ENCODE measurements around the gene RASL11A.
"Not testable (repeated sequence)": the region's sequence is repeated elsewhere in the genome, so short reads cannot be mapped to it uniquely, and the experiment has no call there.

The RASL11A gene

DNA sequence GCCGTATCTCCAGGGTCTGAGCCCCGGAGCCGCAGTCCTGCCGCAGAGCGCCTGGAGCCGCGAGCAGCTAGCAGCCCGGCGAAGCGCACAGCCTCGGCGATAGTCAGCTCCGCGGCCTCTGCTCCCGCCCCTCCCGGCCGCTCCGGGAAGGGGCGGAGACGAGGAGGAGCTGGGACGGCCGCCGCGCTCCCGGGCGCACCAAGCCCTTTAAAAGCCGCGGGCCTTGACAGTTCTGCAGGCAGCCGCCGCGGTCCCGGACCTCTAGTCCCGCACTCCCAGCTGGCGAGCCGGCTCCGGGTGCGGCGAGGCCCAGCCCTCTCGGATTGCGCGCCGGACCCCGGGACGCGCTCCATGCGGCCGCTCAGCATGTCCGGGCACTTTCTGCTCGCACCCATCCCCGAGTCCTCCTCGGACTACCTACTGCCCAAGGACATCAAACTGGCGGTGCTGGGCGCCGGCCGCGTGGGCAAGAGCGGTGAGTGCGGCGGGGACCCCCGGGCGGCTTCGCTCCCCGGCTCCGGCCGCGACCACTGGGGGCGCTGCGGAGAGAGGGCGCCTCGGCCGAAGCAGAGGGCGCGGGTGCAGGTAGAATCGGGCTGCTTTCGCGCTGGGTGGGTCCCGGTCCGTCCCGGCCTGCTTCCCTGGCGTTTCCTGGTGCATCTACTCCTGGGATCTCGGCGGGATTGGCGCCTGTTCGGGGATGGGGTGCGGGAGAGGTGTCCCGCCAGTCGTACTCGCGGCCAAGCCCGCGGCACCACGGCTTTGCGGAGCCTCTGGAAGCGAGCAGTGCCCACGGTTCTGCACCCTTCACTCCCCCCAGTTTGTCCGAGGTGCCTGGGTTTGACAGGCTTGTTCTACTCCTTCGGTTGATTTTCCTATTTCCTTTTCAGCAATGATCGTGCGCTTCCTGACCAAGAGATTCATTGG lies at the start of gene RASL11A:
Gene RASL11A, plus strand, starts transcription at position 237 of the 927 bp plus-strand sequence. Its CDS starts 115 bp downstream, at position 352.
- peak; percentile 90 for DNase-seq (ENCODE audit: low spot score)

- DNase-seq (ENCODE audit: low spot score), result not testable (repeated sequence)
Observed at GRCh38 chr13:27222100-27222499, 48.5 kb upstream of the RASL11A start.

DNA sequence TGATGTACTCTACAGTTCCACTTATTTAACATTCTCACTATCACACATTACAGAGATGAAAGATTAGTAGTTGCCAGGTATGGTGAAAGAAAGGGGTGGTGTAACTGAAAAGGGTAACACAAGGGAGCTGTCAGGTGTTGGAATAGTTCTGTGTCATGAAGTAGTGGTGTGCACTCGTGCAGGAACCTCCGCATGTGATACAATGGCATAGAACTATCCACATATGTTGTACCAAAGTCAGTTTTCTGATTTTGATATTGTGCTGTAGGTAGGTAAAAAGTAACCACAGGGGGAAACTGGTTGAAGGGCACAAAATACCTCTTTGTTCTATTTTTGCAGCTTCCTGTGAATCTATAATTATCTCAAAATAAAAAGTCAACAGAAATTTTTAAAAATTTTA lies 43.6 kb upstream of the RASL11A start:
- DNase-seq (ENCODE audit: low spot score), result no peak

- no peak for DNase-seq (ENCODE audit: low spot score)
Observed at GRCh38 chr13:27228131-27228530, 42.5 kb upstream of the RASL11A start.

- no peak for DNase-seq (ENCODE audit: low spot score)
Observed at GRCh38 chr13:27229642-27230041, 41.0 kb upstream of the RASL11A start.

- DNase-seq (ENCODE audit: low spot score), result no peak
Observed at GRCh38 chr13:27233964-27234363, 36.7 kb upstream of the RASL11A start.

GRCh38 chr13:27236478-27236877 lies 34.2 kb upstream of the RASL11A start:
- DNase-seq (ENCODE audit: low spot score), result no peak

GRCh38 chr13:27242702-27243101 lies 27.9 kb upstream of the RASL11A start:
- DNase-seq (ENCODE audit: low spot score), result no peak

GRCh38 chr13:27245610-27246009 lies 25.0 kb upstream of the RASL11A start:
- no peak for DNase-seq (ENCODE audit: low spot score)

DNA sequence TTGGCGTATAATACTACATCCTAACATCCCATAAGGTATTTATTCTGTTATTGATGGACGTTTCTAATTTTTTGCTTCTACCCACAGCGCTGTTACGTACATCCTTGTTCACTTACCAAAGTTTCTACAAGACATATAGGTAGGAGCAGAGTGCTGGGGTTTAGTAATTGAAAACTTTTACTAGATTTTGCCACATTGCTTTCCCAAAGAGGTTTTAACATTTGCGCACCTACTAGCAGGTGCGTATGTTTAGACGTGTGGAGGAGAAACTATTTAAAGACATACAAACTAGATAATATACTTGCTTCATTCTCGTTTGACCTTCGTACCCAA lies 19.8 kb upstream of the RASL11A start:
- no peak for DNase-seq (ENCODE audit: low spot score)

DNA sequence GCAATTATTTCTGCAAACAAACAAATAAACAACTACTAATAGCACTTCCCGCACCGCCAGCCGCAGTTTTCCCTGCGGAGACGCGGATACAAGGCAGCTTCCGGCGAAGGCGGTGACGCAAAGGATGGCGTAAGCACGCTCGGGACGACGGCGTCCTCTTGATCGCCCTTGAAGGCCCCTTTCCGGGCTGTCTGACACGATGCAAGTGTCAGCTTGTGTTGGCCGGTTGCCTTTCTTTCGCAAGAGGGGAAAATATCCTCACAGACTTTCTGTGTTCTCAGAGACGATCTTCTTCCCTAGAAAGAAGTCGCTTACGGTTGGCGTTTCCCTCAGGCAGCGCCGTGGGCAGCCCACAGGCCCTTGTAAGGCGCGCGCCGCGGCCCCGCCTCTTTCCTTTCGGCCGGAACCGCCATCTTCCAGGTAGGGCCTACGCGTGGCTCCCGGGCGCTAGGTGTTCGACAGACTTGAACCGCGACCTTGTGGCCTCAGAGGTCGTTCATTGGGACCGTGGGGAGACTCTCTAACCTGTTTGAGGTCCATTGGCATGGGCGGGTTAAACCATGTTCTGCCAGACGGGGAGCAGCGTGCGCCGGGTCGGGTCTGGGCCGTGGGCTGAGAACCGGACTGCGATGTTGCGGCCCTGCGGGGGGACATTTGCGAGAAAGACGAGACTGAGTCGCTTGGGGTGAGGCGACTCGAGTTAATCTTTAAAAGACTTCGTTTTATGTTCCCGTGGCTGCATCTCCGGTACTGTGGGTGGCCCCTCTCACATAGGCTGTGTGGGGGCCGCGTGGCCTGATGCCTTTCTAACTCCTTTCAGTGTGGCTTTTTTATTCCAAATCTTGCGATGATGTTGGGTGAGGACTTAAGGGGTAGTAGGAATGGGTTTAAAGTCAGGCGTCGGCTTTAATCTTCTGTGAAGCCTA lies 19.2 kb upstream of the RASL11A start, which contains the start of gene RPL21:
Gene RPL21, plus strand, starts transcription at position 393 of the 926 bp plus-strand sequence. CDS start 2,219 bp downstream, outside the sequence.
- peak; percentile 94 for DNase-seq (ENCODE audit: low spot score)

GRCh38 chr13:27252467-27252866 lies 18.2 kb upstream of the RASL11A start:
- DNase-seq (ENCODE audit: low spot score), result no peak

GRCh38 chr13:27257233-27257568 lies 13.4 kb upstream of the RASL11A start:
- no peak for DNase-seq (ENCODE audit: low spot score)

GRCh38 chr13:27257648-27258253 lies 12.9 kb upstream of the RASL11A start:
- no peak for DNase-seq (ENCODE audit: low spot score)

DNA sequence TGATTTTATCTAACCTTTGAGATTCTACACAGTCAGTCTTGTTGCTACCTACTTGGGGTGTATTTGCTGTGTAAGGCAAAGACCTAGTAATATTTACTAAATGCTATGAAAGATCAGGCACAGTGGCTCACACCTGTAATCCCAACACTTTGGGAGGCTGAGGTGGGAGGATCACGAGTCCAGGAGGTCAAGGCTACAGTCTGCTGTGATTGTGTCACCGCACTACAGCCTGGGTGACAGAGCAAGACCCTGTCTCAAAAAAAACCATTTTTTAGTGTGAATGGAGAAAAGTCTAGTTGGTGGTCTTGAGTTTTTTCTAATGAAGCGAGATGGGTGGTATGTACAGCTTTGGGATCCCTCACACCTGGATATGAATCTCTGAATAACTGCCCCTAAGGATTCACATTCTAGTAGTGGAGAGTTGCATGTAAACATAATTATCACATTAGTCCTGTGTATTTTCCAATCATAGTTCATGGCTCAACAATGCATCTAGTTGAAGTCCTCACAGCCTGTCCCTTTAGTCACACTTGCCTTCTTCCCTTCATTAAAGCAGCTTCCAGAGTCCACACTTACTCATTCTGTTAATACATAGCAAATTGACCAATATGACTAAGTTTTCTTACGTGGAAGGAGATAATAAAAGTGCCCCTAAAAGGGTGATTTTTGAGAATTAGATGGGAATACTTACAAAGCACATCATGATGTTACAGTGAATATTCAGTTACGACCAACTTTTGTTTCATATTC lies 11.8 kb upstream of the RASL11A start:
- no peak for DNase-seq (ENCODE audit: low spot score)

DNA sequence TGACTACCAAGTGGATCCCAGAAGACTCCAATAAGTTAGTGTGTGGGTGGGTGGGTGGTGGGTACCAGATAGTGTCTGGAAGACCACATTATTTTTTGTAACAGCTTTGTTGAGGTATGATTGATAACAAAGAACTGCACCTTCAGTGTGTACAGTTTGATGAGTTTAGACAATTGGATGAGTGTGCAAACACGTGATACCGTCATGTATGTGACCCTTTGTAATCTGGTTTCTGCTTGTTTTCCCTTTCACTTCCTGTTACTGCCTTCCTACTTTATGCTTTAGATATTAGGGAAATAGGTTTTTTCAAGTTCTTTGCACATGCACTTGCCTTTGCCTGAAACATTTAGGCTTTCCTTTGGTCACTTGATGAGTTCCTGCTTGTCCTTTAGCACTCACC lies 10.8 kb upstream of the RASL11A start:
- DNase-seq (ENCODE audit: low spot score), result no peak

DNA sequence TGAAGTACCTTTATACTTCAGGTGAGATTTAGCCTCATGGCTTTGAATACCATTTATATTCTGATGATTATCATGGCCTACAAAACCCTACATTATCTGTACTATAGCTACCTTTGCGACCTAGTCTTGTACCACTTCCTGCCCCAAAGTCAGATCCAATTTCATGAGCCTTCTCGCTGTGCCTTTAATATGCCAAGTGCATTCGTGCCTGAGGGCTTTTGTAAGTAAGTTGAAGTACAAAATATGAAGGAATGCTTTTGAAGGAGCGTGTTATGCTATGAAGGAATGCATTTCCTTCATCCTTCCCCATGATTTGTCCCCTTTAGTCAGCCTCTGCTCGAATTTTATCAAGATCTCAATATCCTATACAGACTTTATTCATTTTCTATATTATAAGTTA lies 9.2 kb upstream of the RASL11A start:
- DNase-seq (ENCODE audit: low spot score), result no peak

- DNase-seq (ENCODE audit: low spot score), result no peak
Observed at GRCh38 chr13:27263438-27263837, 7.2 kb upstream of the RASL11A start.

- DNase-seq (ENCODE audit: low spot score), result no peak
Observed at GRCh38 chr13:27264181-27264580, 6.4 kb upstream of the RASL11A start.

DNA sequence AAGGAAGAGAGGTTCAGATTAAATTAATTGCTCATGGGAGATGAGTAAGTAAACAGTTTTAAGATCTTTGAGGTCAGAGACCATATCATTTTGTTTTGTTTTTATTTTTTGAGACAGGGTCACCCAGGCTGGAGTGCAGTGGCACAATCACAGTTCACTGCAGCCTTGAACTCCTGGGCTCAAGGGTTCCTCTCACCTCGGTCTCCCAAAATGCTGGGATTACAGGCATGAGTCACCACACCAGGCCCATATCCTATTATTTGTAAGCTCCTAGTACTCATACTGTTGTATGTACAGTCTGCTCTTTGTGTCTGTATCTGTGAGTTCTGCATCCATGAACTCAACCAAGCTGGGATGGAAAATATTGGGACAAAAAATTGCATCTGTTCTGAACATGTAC lies 6.0 kb upstream of the RASL11A start:
- DNase-seq (ENCODE audit: low spot score), result no peak

DNA sequence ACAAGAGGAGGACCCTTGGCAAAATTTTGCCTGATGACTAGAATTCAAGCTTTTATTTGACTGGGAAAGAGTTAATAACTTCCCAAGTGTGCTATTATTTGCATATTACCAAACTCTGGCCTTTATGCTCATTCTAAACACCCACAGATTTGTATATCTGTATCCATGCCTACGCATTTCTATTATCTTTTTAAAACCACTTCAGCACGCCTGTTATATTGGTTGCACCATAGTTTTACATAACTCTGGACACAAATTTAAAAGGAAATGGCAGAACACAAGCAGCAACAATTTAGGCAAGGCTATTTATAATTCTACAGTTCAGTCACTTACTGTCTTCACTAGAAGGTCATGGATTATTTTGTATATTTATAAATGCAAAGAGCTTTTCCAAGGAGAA lies 3.7 kb upstream of the RASL11A start:
- no peak for DNase-seq (ENCODE audit: low spot score)

DNA sequence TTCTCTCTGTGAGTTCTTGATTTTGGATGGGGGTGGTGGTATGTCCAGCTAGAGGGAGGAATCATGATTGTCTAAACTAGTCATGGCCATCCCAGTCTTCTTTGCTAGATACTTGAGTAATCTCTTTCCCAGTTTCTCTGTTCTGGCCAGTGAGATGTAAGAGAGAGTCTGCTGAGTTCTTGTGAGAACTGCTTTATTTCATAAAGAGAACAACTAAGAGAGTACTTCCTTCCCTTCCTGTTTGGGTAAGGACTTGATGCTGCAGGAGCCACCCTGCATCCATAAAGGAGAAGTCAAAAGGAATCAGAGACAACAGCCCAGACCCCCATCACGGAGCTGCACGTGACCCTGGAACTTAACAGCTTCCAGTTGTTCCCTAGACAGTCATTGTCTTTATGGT lies 3.0 kb upstream of the RASL11A start:
- DNase-seq (ENCODE audit: low spot score), result no peak
